Occipital lobe (tissue), 2 donors: ENCODE results near the gene DDRGK1. TPM values are rescaled to one million over a fixed set of nuclear protein-coding genes. Genes with fewer than 3 reads are reported as not detected.
"Not testable (repeated sequence)": the region's sequence is repeated elsewhere in the genome, so short reads cannot be mapped to it uniquely, and the experiment has no call there.

Experiments
- DNase-seq: peaks from one replicate; lab custom pipeline; 2025; lab: John Stamatoyannopoulos, UW
- total RNA-seq: library from RNA; depleted of rRNA; stranded (reverse); fragments of >200 nt; gene quantifications from one replicate; pipeline ENCODE4 v1.2.3, GENCODE V29; 2014

The DDRGK1 gene
- total RNA-seq, 1 donor from 2014 or later = 22.6 TPM

- not testable (repeated sequence) for DNase-seq
Observed at GRCh38 chr20:3215359-3215917, 11.0 kb upstream of the DDRGK1 start.

DNA sequence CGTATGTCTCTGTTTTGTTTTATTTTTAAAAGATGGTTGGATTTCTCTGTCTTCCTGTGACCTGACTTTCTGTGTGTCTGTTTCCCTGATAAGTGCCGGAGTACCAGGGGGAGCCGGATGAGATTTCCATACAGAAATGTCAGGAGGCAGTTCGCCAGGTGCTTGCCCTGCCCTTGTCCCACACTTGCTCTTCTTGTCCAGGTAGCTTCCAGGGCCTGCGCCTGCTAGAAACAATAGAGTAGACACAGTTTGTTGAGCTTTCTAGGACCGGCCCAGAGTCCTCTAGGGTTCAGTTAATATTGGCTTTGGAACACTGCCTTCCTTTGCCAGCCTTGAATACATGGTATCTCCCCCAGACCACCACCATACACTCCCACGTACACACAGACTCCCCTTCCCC, 8.7 kb upstream of the DDRGK1 start:
- no peak for DNase-seq

DNA sequence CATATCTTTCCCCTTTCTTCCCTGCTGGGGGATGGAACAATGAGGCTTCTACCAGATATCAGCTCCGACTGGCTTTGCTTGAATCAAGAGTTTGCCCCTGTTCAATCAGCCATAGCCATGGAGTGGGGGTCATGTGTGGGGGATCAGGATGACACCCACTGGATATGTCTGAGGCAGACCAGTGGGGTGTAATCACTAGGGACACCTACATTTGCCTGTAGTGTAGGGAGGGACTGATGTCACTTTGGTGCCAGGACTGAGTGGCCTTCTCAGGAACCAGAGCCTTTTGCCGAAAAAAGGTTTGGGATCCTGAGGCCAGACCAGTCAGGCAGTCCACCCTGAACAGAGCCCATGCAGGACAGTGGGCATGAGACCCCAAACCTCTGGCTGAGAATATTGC, 5.9 kb upstream of the DDRGK1 start:
- no peak for DNase-seq

- DNase-seq = no peak
Observed at GRCh38 chr20:3209946-3210317, 5.5 kb upstream of the DDRGK1 start.

DNA sequence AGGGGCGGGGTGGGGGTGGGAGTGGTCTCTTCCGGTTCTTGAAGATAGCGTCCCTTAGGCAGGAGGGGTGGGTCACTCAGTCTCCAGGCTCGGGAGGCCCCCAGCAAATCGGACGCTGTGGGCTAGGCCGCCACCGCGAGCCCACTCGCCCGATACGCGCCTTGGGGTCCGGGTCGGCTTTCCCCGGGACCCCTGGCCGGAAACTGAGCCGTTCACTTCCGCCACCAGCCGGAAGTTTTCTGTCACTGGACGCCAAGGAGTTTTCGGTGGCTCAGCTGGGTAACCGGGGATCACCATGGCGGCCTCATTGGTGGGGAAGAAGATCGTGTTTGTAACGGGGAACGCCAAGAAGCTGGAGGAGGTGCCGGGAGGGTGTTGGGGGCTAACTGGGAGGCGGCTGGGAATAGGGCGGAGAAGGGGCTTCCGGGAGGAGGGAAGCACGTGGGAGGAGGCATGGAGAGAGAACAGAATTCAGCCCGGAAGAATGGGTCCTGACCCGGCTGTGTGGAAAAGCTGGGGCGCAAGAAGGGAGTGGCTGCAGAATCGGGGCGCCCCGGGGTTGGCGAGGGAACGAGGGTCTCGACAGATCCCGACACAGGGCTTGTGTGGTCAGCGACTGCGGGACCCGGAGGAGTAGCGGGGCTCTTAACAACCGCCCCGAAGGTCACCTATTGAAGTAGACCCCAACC, 4.9 kb upstream of the DDRGK1 start, which contains the start of gene ITPA:
Gene ITPA, plus strand, starts transcription at position 242 of the 689 bp plus-strand sequence. Its CDS starts 54 bp downstream, at position 296.
- DNase-seq = peak; percentile 41

DNA sequence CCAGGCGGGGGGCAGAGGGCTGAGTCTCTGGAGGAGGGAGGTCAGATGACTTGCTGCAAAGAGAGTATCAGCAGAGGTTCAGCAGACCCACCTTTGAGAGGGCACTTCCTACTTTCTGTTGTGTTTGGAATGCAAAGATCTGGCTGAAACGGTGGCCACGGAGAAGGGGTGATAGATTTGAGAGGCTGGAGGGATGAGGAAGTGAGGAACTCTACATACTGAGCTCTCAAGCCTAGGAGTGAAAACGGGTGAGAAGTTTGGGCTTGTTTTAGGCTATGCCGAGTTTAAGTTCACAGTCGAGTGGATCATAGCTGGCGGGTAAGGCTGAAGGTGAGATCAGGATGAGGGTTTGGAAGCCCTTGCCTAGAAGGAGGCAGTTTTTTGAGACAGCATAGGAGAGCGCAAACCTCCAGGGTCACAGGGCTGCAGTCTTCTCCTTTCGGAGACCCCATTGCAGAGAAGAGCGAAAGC, 4.3 kb upstream of the DDRGK1 start:
- no peak for DNase-seq

- no peak for DNase-seq
Observed at GRCh38 chr20:3203315-3204123, 963 bp downstream of the DDRGK1 start.

GRCh38 chr20:3202965-3203314, 1.5 kb downstream of the DDRGK1 start:
- DNase-seq = no peak

- DNase-seq = no peak
Observed at GRCh38 chr20:3199976-3200755, 4.3 kb downstream of the DDRGK1 start.

DNA sequence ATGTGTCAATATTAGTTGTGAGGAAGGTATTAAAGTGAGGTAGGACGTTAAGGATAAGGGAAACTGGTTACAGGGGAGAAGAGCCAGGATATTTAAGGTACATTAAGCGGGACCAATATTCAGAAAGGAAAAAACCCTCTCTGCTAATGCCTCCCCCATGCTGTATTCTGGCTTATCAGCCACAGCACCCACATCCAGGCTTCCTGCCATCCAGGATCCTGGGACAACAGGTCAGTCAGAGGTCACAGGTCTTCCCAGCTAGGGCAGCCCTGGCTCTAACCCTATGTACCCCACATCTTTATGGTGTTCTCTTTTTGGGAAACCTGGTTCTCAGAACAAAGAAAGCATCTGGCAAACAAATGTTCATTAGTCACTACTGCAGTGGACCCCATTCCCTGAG, 5.3 kb downstream of the DDRGK1 start:
- no peak for DNase-seq

DNA sequence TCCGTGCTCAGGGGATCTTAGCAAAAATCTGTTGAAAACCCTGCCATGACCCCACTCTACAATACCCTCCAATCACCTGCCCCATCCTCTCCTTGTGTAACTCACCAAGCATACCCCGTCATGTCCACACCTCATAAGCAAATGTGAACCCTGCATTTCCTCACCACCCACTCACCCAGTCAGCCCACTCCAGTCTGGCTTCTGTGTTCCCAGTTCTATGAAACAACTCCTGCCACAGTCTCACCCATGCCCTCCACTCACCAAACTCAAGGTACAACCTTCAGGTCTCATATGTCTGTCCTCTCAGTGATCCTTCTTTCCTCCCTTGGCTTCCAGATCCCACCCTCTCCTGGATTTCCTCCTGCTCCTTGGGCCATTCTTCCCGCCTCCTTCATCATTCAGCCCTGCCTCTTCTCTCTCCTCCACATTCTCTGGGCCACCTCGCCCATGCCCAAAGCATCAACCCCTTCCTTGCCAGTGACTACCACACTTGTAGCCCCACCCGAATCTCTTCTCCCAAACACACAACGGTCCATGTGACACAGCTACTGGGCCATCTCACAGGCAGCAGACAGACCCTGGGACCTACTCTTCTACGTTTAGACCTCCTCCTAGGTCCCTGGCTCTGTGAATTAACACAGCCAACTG, 8.8 kb downstream of the DDRGK1 start:
- DNase-seq = no peak

DNA sequence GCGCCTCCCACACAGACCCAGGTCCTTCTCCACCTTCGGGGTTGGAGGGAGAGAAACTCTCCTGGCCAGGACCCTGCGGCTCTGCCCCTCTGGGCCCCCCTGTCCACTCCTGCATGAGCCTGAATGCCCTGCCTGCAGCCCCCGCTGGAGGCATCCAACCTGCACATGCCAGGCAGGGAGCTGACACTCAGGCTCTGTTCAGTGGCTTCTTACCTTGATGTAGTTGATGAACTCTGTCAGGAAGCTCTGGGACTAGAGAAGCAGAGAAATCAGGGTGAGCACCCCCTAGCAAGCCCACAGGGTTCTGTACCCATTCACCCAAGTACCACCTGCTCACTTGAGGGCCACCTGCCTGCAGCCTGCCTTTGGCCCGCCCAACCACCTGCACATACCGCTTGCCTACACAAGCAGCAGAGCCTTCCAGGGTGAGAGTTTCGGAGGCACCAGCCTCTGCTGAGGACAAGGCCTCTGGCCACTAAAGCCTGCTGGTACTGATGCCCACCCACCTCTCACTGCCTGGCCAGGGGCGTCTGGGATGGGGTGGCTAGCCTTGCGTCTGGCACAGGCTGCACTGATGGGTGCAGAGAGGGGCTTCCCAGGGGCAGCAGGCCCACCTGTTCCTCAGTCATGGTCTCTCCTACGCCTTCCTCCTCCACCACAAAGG, 9.7 kb downstream of the DDRGK1 start:
- no peak for DNase-seq

- DNase-seq = peak; percentile 76
Observed at GRCh38 chr20:3193806-3194616, 10.5 kb downstream of the DDRGK1 start.

- DNase-seq = no peak
Observed at GRCh38 chr20:3192226-3193015, 12.1 kb downstream of the DDRGK1 start.

DNA sequence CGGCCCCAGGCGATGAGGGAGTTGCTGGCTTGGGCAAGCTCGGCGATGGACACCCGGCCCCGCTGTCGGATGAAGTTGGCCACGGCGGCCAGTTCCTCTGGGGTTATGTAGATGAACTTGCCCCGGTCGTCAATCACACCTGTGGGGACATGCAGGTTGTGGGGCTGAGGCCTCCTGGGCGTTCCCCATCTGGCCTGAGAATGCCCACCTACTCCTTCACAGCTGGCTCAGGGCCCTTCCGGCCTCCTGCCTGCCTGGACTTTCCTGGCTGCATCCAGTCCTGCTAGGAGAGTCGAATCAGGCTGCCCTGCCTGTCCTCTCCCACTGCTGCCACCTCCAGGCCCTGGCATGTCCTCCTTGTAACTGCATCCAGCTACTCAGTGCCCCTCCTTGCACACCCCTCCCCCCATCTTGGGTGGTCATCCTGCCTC, 13.8 kb downstream of the DDRGK1 start:
- no peak for DNase-seq

DNA sequence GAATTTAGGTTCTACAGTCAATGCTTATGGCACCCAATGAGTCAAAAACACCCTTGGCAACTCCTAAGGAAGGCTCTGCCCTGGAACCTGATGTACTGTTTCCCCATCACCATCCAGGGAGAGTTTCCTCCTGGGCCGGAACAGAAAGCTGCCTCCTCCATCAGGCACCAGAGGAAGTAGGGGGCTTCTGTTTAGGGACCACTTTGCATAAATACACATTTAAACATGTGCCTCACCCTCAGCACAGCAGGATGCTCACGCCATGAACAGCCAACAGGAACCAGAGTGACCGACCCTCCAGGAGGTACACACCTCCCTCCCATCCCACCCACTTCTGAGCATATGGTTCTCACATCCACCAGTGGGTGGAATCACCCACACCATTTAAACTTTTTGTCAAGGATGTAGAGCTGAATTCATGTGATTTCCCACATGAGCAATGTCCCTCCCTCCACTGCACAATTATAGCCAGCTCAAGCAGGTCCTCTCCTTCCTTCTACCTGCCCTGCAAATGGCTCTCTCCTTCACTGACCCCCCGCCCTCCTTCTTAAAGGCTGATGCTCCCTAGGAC, 14.8 kb downstream of the DDRGK1 start:
- DNase-seq = peak; percentile 52

DNA sequence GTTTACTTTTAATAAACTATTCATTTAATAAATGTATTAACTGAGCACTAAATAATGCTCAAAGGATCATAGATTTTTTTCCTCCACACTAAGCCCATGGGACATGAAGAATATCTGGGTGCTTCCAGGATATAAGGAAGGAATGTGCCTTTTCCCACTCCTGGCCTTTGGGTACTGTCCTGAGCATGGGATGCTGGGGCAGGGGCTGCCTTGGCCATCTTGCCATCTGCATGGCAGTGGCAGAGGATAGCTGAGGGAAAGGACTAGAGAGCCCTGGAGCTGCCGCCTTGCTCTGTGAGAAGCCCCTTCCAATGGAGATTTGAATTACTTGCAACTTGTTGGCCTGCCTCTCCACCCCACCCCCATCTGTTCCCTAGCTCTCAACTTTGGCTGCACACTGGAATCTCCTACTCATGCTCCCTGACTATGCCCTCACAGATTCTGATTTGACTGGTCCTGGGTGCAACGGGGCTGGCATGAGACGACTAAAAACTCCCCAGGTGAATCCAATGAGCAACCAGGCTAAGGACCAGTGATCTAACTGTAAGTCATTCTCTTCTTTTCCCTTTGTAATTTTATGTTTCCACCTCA, 15.6 kb downstream of the DDRGK1 start:
- DNase-seq = no peak

- DNase-seq = not testable (repeated sequence)
Observed at GRCh38 chr20:3187861-3188260, 16.6 kb downstream of the DDRGK1 start.
